Common myeloid progenitor, CD34-positive (primary cell): ENCODE measurements around the gene SPRED1.

ENCODE experiments used
- CTCF ChIA-PET: fragments of 350-600 bp; sonication (Branson Sonifier 250); formaldehyde crosslinking; loops from one replicate; lab custom pipeline; 2021; ENCODE audit warnings: antibody characterized with exemption; lab: Charles Lee
- POLR2A ChIA-PET: fragments of 350-600 bp; sonication (Branson Sonifier 250); formaldehyde crosslinking; loops from one replicate; lab custom pipeline; 2021; ENCODE audit warnings: antibody characterized with exemption; lab: Charles Lee
- DNase-seq, 3 donors: peaks; one replicate each; pipeline versions ENCODE4 v3.0.0 to v3.0.0-alpha.2; 2013
- H3K27ac ChIP-seq, 2 experiments: 1 replicate in 1 of 2; 2 replicates in 1 of 2; pipeline ENCODE4 v1.7.0; 2013; ENCODE audit warnings: inconsistent platforms in 2 of 2, low read length in 2 of 2, mild to moderate bottlenecking in 2 of 2, low read depth in 1 of 2, moderate library complexity in 1 of 2; ENCODE audit not compliant: severe bottlenecking in 2 of 2, insufficient read depth in 1 of 2, poor library complexity in 1 of 2
- H3K27me3 ChIP-seq, 5 experiments: replicated peaks in 2 of 5; 1 replicate in 3 of 5; 2 replicates in 2 of 5; pipeline versions ENCODE4 v1.6.1 to v1.7.0; 2013; ENCODE audit warnings: low read length in 4 of 5, mild to moderate bottlenecking in 2 of 5, moderate library complexity in 2 of 5, inconsistent platforms in 1 of 5; ENCODE audit not compliant: insufficient read depth in 5 of 5, control insufficient read depth in 4 of 5
- H3K36me3 ChIP-seq, 4 experiments: 1 replicate in 2 of 4; 2 replicates in 2 of 4; pipeline versions ENCODE4 v1.6.1 to v1.7.0; 2013; ENCODE audit warnings: low read length in 3 of 4, control low read depth in 1 of 4, mild to moderate bottlenecking in 1 of 4; ENCODE audit not compliant: control insufficient read depth in 4 of 4, insufficient read depth in 4 of 4
- H3K4me1 ChIP-seq, 4 experiments: 1 replicate in 3 of 4; 2 replicates in 1 of 4; pipeline versions ENCODE4 v1.6.1 to v1.7.1; 2013; ENCODE audit warnings: low read length in 3 of 4, mild to moderate bottlenecking in 3 of 4, control low read depth in 1 of 4, inconsistent platforms in 1 of 4, moderate library complexity in 1 of 4; ENCODE audit not compliant: control insufficient read depth in 4 of 4, insufficient read depth in 4 of 4; ENCODE audit errors: control extremely low read depth in 1 of 4
- H3K4me3 ChIP-seq, 7 experiments: 1 replicate in 4 of 7; 2 replicates in 3 of 7; pipeline versions ENCODE4 v1.5.1 to v1.7.0; 2013; ENCODE audit warnings: mild to moderate bottlenecking in 7 of 7, low read length in 6 of 7, moderate library complexity in 6 of 7, inconsistent platforms in 2 of 7, low read depth in 2 of 7, control low read depth in 1 of 7; ENCODE audit not compliant: insufficient read depth in 4 of 7, control insufficient read depth in 1 of 7; ENCODE audit errors: extremely low read depth in 1 of 7
- H3K9me3 ChIP-seq, 5 experiments: 1 replicate in 4 of 5; 2 replicates in 1 of 5; pipeline versions ENCODE4 v1.6.1 to v1.7.1; 2013; ENCODE audit warnings: low read length in 4 of 5, mild to moderate bottlenecking in 2 of 5, inconsistent platforms in 1 of 5, low read depth in 1 of 5, moderate library complexity in 1 of 5; ENCODE audit not compliant: control insufficient read depth in 4 of 5, insufficient read depth in 2 of 5; ENCODE audit errors: control extremely low read depth in 1 of 5
- WGBS: methylation state at CpG from one replicate; pipeline ENCODE4 v1.1.5; 2013; ENCODE audit not compliant: insufficient coverage; 5-methylcytosine and 5-hydroxymethylcytosine counted together

The SPRED1 gene

GRCh38 chr15:38217788-38218609 lies 34.6 kb upstream of the SPRED1 start:
- Histone ChIP-seq H3K4me3 (no peak overlapping the region), H3K36me3 (no peaks in the 10 kb centered on the region), H3K27me3 (peaks cover 0 to 20% (median 3%) of the 10 kb centered on the region in 5 experiments), H3K9me3 (no peaks in the 10 kb centered on the region), H3K4me1 (peaks cover 0 to 6% (median 4%) of the 10 kb centered on the region in 4 experiments), H3K27ac (no peak overlapping the region)
- ChIA-PET POLR2A (no interaction called here), CTCF (interaction anchor here (0.7 to 1.8 kb wide), 3 partner anchors 12 to 33 kb away, joined by 3 to 4 read pairs (median 3); no protein-coding TSS in a partner anchor)
- no peak for DNase-seq
- 83% methylated on average over 1 of the region's 3 CpGs for WGBS

GRCh38 chr15:38220606-38221273 lies 31.9 kb upstream of the SPRED1 start:
- Histone ChIP-seq H3K9me3 (no peaks in the 10 kb centered on the region), H3K36me3 (no peaks in the 10 kb centered on the region), H3K4me3 (no peak overlapping the region), H3K4me1 (peaks cover 0 to 6% (median 4%) of the 10 kb centered on the region in 4 experiments), H3K27ac (no peak overlapping the region), H3K27me3 (peaks cover 0 to 17% (median 3%) of the 10 kb centered on the region in 5 experiments)
- no peak for DNase-seq
- WGBS = 100% methylated on average over 1 of the region's 3 CpGs
- ChIA-PET POLR2A (no interaction called here), CTCF (no interaction called here)

- CTCF ChIA-PET = interaction anchor here (1.1 to 1.7 kb wide), 2 partner anchors 12 to 113 kb away, joined by 3 to 4 read pairs; no protein-coding TSS in a partner anchor
- H3K27me3 ChIP-seq = peaks cover 0 to 9% (median 0%) of the 10 kb centered on the region in 5 experiments
- no peaks in the 10 kb centered on the region for H3K9me3 ChIP-seq
- POLR2A ChIA-PET = interaction anchor here (0.6 kb wide), 1 partner anchor 99 kb away, joined by 4 read pairs; no protein-coding TSS in a partner anchor
- whole genome bisulfite sequencing = no CpG with 5 or more reads among the region's 2 CpGs
- H3K27ac ChIP-seq = no peak overlapping the region
- no peaks in the 10 kb centered on the region for H3K4me1 ChIP-seq
- no peak overlapping the region for H3K4me3 ChIP-seq
- DNase-seq = no peak
- no peaks in the 10 kb centered on the region for H3K36me3 ChIP-seq
These were observed 28.1 kb upstream of the SPRED1 start for GRCh38 chr15:38224486-38224885.

- Histone ChIP-seq H3K9me3 (no peaks in the 10 kb centered on the region), H3K27ac (no peak overlapping the region), H3K27me3 (peaks cover 0 to 6% (median 0%) of the 10 kb centered on the region in 5 experiments), H3K4me3 (no peak overlapping the region), H3K4me1 (no peaks in the 10 kb centered on the region), H3K36me3 (no peaks in the 10 kb centered on the region)
- no peak for DNase-seq
- ChIA-PET CTCF (interaction anchor here (1.1 to 1.7 kb wide), 2 partner anchors 13 to 112 kb away, joined by 3 to 4 read pairs; no protein-coding TSS in a partner anchor), POLR2A (no interaction called here)
- 100% methylated on average over 1 of the region's 1 CpG for WGBS
These were observed 27.3 kb upstream of the SPRED1 start for GRCh38 chr15:38225381-38225780.

GRCh38 chr15:38226608-38227266 lies 25.9 kb upstream of the SPRED1 start:
- Histone ChIP-seq H3K27me3 (no peaks in the 10 kb centered on the region), H3K36me3 (no peaks in the 10 kb centered on the region), H3K27ac (no peak overlapping the region), H3K9me3 (no peaks in the 10 kb centered on the region), H3K4me3 (no peak overlapping the region), H3K4me1 (no peaks in the 10 kb centered on the region)
- POLR2A ChIA-PET = no interaction called here
- CTCF ChIA-PET = interaction anchor here (0.6 to 0.7 kb wide), 2 partner anchors 14 kb away, joined by 3 read pairs; no protein-coding TSS in a partner anchor
- WGBS = 100% methylated on average over 1 of the region's 4 CpGs
- DNase-seq = no peak

GRCh38 chr15:38227941-38228340 lies 24.7 kb upstream of the SPRED1 start:
- no peaks in the 10 kb centered on the region for H3K9me3 ChIP-seq
- H3K4me1 ChIP-seq = no peaks in the 10 kb centered on the region
- no peak overlapping the region for H3K4me3 ChIP-seq
- no peak overlapping the region for H3K27ac ChIP-seq
- POLR2A ChIA-PET = interaction anchor here (0.6 kb wide), 1 partner anchor 129 kb away, joined by 3 read pairs; no protein-coding TSS in a partner anchor
- no peak for DNase-seq
- no peaks in the 10 kb centered on the region for H3K36me3 ChIP-seq
- H3K27me3 ChIP-seq = no peaks in the 10 kb centered on the region
- CTCF ChIA-PET = no interaction called here
